Right atrium auricular region (tissue), 2 donors: ENCODE measurements around the gene HOXA7. TPM values are rescaled to one million over a fixed set of nuclear protein-coding genes. Genes with fewer than 3 reads are reported as not detected.

Experiments used
- DNase-seq: peaks from one replicate; pipeline ENCODE4 v3.0.0-alpha.2; 2019; ENCODE audit warnings: low spot score
- H3K27ac ChIP-seq, 2 donors: fragments of 200-600 bp; sonication (generic); 1 replicate in 1 of 2; 2 replicates in 1 of 2; pipeline ENCODE4 v1.5.1; 2016 to 2019
- H3K27me3 ChIP-seq, 2 donors: fragments of 200-600 bp; sonication (generic); one replicate each; pipeline versions ENCODE4 v1.5.1 to v1.6.0; 2017 to 2019
- H3K36me3 ChIP-seq: fragments of 200-600 bp; sonication (generic); one replicate; pipeline ENCODE4 v1.5.1; 2016
- H3K4me1 ChIP-seq, 2 donors: fragments of 200-600 bp; sonication (generic); one replicate each; pipeline versions ENCODE4 v1.5.1 to v1.6.0; 2017 to 2019
- H3K4me3 ChIP-seq, 2 donors: fragments of 200-600 bp; sonication (generic); 1 replicate in 1 of 2; 2 replicates in 1 of 2; pipeline ENCODE4 v1.5.1; 2017 to 2019; ENCODE audit warnings: mild to moderate bottlenecking in 1 of 2, moderate library complexity in 1 of 2
- H3K9me3 ChIP-seq, 2 donors: fragments of 200-600 bp; sonication (generic); one replicate each; pipeline ENCODE4 v1.5.1; 2019
- CTCF ChIP-seq, 2 donors: fragments of 200-600 bp; sonication (generic); IDR thresholded peaks; one replicate each; pipeline ENCODE4 v1.5.1; 2019; ENCODE audit warnings: antibody characterized with exemption in 2 of 2
- total RNA-seq, 2 donors: library from RNA; depleted of rRNA; stranded (reverse); fragments of >200 nt; gene quantifications; one replicate each; pipeline ENCODE4 v1.1.0, GENCODE V29; 2016

The HOXA7 gene
- total RNA-seq, 2 donors from 2014 or later: not detected

GRCh38 chr7:27189997-27190748, 33.7 kb upstream of the HOXA7 start:
- H3K9me3 ChIP-seq: no peaks in the 10 kb centered on the region
- TF ChIP-seq CTCF (IDR thresholded peaks at IDR 0.05): no peak
- H3K27ac ChIP-seq: no peak overlapping the region
- no peaks in the 10 kb centered on the region for H3K36me3 ChIP-seq
- H3K4me3 ChIP-seq: no peak overlapping the region
- no peak for DNase-seq
- peaks cover 74 to 96% of the 10 kb centered on the region in 2 donors for H3K27me3 ChIP-seq
- H3K4me1 ChIP-seq: peaks cover 0 to 49% of the 10 kb centered on the region in 2 donors

DNA sequence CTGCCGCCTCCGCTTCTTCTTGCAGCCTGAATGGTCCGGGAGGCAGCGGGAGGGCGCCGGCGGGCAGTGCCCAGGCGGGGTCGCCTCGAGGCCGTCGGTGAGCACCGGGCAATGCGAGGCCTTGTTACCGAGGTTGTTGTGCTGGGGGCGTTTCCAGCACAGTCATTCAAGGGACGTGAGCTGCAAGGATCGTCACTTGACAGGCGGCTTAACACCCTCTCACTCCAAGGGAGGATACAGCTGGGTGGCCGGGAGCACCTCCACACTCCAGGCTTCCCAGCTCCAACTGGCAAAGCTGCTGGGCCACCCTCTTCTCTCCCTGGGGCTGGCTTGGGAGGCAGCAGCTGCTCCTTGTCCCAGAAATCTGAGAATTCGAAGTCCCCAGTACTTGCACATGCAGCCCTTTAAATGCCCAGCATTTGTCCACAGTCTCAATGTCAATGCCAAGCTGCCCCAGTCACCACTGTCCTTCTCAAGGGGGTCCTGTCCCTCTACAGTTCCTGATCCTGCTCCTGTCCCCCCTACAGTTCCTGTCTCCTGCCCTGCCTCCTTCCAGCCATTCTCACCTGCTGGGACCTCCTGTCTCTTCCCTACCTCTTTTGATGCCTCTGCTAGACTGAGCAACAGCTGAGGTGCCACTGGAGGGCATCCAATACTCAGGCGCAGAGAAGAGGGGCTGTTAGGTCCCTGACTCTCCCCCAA, 33.0 kb upstream of the HOXA7 start:
- Histone ChIP-seq H3K36me3 (no peaks in the 10 kb centered on the region), H3K9me3 (no peaks in the 10 kb centered on the region), H3K27ac (no peak overlapping the region), H3K27me3 (peaks cover 77 to 96% of the 10 kb centered on the region in 2 donors), H3K4me3 (peak overlapping the region in 1 of 2 donors; percentile 27), H3K4me1 (peaks cover 0 to 56% of the 10 kb centered on the region in 2 donors)
- TF ChIP-seq CTCF (IDR thresholded peaks at IDR 0.05): no peak
- no peak for DNase-seq

DNA sequence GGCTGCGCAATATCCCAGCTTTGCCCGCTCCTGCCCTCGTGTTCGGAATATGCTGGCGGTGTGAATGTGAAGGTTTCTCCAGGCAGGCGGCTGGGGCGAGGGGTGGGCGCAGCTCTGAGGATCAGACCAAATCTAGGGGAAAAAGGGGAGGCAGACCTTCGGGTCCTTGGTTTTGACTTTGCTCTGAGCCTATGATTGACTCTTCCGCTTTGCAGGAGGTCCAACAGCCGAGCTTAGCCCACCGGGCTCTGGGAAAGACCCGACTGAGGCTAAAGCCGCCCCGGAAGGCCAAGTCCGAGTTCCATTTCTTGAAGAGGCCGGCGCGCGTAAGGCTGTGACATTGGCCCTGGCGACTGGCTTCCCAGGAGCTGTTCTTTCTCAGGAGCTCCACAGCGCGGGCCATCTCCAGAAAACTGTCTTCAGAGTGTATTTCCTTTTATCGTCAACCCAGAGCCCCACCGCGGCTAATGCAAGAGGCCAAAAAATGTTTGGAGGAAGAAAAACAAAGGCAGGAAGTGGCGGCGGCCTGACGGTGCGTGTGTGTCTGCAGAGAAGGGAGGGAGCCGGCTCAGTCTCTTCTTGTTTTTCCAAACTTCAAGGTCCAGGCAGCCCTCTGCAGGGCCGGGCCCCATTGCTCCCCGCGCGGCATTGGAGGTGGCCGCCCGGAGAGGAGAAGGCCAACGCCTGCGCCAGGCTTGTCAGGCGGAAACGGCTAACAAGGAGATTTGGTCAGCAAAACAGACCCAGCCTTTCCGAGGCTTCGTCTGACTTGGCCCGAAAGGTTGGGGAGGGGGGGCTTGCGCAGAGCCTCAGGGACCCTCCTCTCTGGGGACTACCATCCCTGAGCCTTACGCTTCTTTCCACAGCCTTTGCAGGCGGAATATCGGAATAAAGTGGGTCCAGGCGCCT, 32.2 kb upstream of the HOXA7 start:
- Histone ChIP-seq H3K4me3 (peak overlapping the region in 1 of 2 donors; percentile 27), H3K4me1 (peaks cover 0 to 64% of the 10 kb centered on the region in 2 donors), H3K27ac (no peak overlapping the region), H3K27me3 (peaks cover 76 to 96% of the 10 kb centered on the region in 2 donors), H3K36me3 (no peaks in the 10 kb centered on the region), H3K9me3 (no peaks in the 10 kb centered on the region)
- no peak for TF ChIP-seq CTCF (IDR thresholded peaks at IDR 0.05)
- DNase-seq: no peak

DNA sequence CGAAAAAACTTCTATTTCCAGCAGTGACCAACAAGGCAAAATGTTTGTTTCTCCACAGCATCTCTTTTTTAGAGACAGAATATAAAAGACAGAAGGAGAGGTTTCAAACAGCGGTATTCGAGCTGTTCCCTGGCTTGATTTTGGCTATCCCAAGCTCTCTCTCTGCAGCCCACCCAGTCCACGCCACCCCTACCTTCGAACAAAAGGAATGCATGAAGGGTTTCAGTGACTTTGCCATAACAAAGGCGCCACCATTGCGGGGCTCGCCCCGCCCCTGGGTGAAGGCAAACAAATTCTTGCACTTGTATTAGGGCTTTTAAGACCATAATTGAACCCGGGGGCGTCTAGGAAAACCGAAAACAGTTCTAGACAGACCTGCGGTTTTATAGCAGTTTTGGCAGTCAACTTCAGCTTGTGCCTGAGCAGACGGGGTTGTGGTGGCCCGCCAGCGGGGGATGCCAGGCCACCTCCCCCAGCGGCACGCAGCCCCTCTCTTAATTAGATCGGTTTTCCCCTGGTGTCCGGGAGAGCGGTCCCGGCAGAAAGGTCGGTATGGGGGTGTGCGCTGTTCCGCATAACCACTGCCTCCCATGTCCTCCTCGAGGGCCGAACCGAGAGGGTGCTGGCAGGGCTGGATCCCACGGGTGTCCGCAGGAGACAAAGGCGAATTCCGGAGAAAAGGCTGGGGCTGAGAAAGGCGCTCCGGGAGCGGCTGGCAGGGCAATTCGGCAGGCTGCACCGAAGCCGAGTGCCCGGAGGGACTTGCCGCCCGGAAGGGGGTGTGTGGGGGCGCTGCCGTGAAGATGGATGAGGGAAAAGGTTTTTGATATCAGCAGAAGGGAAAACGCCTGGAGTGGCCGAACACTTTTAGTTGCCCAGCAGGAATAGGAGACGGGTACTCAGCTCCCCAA, 31.3 kb upstream of the HOXA7 start:
- Histone ChIP-seq H3K4me1 (peaks cover 0 to 64% of the 10 kb centered on the region in 2 donors), H3K36me3 (no peaks in the 10 kb centered on the region), H3K4me3 (peak overlapping the region in 1 of 2 donors; percentile 27), H3K9me3 (no peaks in the 10 kb centered on the region), H3K27me3 (peaks cover 77 to 96% of the 10 kb centered on the region in 2 donors), H3K27ac (no peak overlapping the region)
- DNase-seq: no peak
- no peak for TF ChIP-seq CTCF (IDR thresholded peaks at IDR 0.05)
